Large intestine (tissue), 3 donors: Measurements from ENCODE around the gene ATG4A. TPM values are rescaled to one million over a fixed set of nuclear protein-coding genes. Genes with fewer than 3 reads are reported as not detected.

Source experiments
- DNase-seq, 2 donors: peaks; one replicate each; pipeline versions ENCODE4 v3.0.0 to v3.0.0-alpha.2; 2013
- H3K27ac ChIP-seq: one replicate; pipeline ENCODE4 v1.5.1; 2013; ENCODE audit warnings: low read length
- H3K27me3 ChIP-seq: 2 replicates; pipeline ENCODE4 v1.6.1; 2013; ENCODE audit warnings: low read length; ENCODE audit not compliant: control insufficient read depth, insufficient read depth
- H3K36me3 ChIP-seq: 2 replicates; pipeline ENCODE4 v1.6.1; 2013; ENCODE audit warnings: low read length; ENCODE audit not compliant: control insufficient read depth, insufficient read depth
- H3K4me1 ChIP-seq: one replicate; pipeline ENCODE4 v1.6.1; 2013; ENCODE audit warnings: low read length; ENCODE audit not compliant: control insufficient read depth, insufficient read depth
- H3K4me3 ChIP-seq: one replicate; pipeline ENCODE4 v1.5.1; 2013; ENCODE audit warnings: low read length
- H3K9me3 ChIP-seq: one replicate; pipeline ENCODE4 v1.6.1; 2013; ENCODE audit warnings: mild to moderate bottlenecking, low read depth, low read length, moderate library complexity; ENCODE audit not compliant: control insufficient read depth
- WGBS: methylation state at CpG from one replicate; pipeline ENCODE4 v1.1.5; 2013; ENCODE audit warnings: low lambda C conversion rate; ENCODE audit not compliant: insufficient coverage; 5-methylcytosine and 5-hydroxymethylcytosine counted together
- polyA plus RNA-seq: library from polyadenylated mRNA; unstranded; fragments of 120-200 nt; gene quantifications from one replicate; pipeline ENCODE4 v1.2.1, GENCODE V29; 2013

Gene ATG4A
- polyA plus RNA-seq, 1 donor: 20.6 TPM

- Histone ChIP-seq H3K27me3 (no peaks in the 10 kb centered on the region), H3K9me3 (no peaks in the 10 kb centered on the region), H3K27ac (no peak overlapping the region), H3K4me3 (no peak overlapping the region), H3K36me3 (no peaks in the 10 kb centered on the region), H3K4me1 (no peaks in the 10 kb centered on the region)
- peak; percentile 13 to 32 for DNase-seq
- no CpG with 5 or more reads among the region's 4 CpGs for WGBS
These were observed 108.1 kb downstream of the ATG4A start for GRCh38 chrX:108199691-108200090.

GRCh38 chrX:108203540-108203939 lies 112.0 kb downstream of the ATG4A start:
- no peak for DNase-seq
- no peak overlapping the region for H3K27ac ChIP-seq
- no CpG with 5 or more reads among the region's 3 CpGs for WGBS
- no peaks in the 10 kb centered on the region for H3K36me3 ChIP-seq
- no peaks in the 10 kb centered on the region for H3K4me1 ChIP-seq
- no peak overlapping the region for H3K4me3 ChIP-seq
- no peaks in the 10 kb centered on the region for H3K27me3 ChIP-seq
- no peaks in the 10 kb centered on the region for H3K9me3 ChIP-seq

Other genes starting within 250 kb of the ATG4A start
- not detected for gene TEX13B, start 109.4 kb upstream of the ATG4A start, polyA plus RNA-seq
- gene VSIG1, start 46.7 kb upstream of the ATG4A start, polyA plus RNA-seq: 0.22 TPM
- 57.8 TPM for gene PSMD10, start 236 bp upstream of the ATG4A start, polyA plus RNA-seq